Neural crest cell (in vitro differentiated cells): ENCODE measurements around the gene SLC7A6. TPM values are rescaled to one million over a fixed set of nuclear protein-coding genes. Genes with fewer than 3 reads are reported as not detected.

Source experiments
- DNase-seq: peaks from one replicate; pipeline ENCODE4 v3.0.0; 2021; ENCODE audit warnings: low read depth, mixed read lengths, low spot score
- H3K27ac Mint-ChIP-seq: one replicate; pipeline ENCODE4 v1.8.0; 2021; ENCODE audit warnings: mild to moderate bottlenecking, mixed read lengths; ENCODE audit not compliant: unreplicated experiment
- H3K27me3 Mint-ChIP-seq: 2 replicates; pipeline ENCODE4 v1.8.0; 2021; ENCODE audit warnings: low read depth, mild to moderate bottlenecking, mixed read lengths
- H3K36me3 Mint-ChIP-seq: 2 replicates; pipeline ENCODE4 v1.8.0; 2021; ENCODE audit warnings: low read depth, mild to moderate bottlenecking, mixed read lengths
- H3K4me1 Mint-ChIP-seq: 2 replicates; pipeline ENCODE4 v1.8.0; 2021; ENCODE audit warnings: mixed read lengths
- H3K4me3 Mint-ChIP-seq: one replicate; pipeline ENCODE4 v1.8.0; 2021; ENCODE audit warnings: mild to moderate bottlenecking, mixed read lengths
- H3K9me3 Mint-ChIP-seq: 2 replicates; pipeline ENCODE4 v1.8.0; 2021; ENCODE audit warnings: mixed read lengths
- CTCF ChIP-seq: fragments of 200-600 bp; sonication (generic); conservative IDR thresholded peaks from 2 replicates; pipeline ENCODE4 v1.5.0; 2021; ENCODE audit warnings: antibody characterized with exemption, mild to moderate bottlenecking
- total RNA-seq: library from RNA; stranded (reverse); gene quantifications from 2 replicates; pipeline ENCODE4 v1.2.1, GENCODE V29; 2021

SLC7A6 gene
- total RNA-seq, 1 donor from 2014 or later: 41.7 TPM

- no peak for TF ChIP-seq CTCF
- H3K4me1 Mint-ChIP-seq: no peaks in the 10 kb centered on the region
- H3K36me3 Mint-ChIP-seq: peaks cover 10% of the 10 kb centered on the region
Observed at GRCh38 chr16:68291227-68291626, 26.9 kb downstream of the SLC7A6 start.

GRCh38 chr16:68292425-68292824 lies 28.1 kb downstream of the SLC7A6 start:
- peaks cover 6% of the 10 kb centered on the region for H3K36me3 Mint-ChIP-seq
- no peaks in the 10 kb centered on the region for H3K27me3 Mint-ChIP-seq
- DNase-seq: no peak
- TF ChIP-seq CTCF: no peak
- H3K4me1 Mint-ChIP-seq: no peaks in the 10 kb centered on the region
- H3K4me3 Mint-ChIP-seq: no peak overlapping the region
- no peaks in the 10 kb centered on the region for H3K9me3 Mint-ChIP-seq
- no peak overlapping the region for H3K27ac Mint-ChIP-seq

More at GRCh38 chr16:68291227-68291626, 26.9 kb downstream of the SLC7A6 start:
- no peak for DNase-seq
- no peak overlapping the region for H3K4me3 Mint-ChIP-seq
- no peaks in the 10 kb centered on the region for H3K27me3 Mint-ChIP-seq
- H3K9me3 Mint-ChIP-seq: no peaks in the 10 kb centered on the region
- no peak overlapping the region for H3K27ac Mint-ChIP-seq

GRCh38 chr16:68296291-68296690 lies 32.0 kb downstream of the SLC7A6 start:
- H3K36me3 Mint-ChIP-seq: no peaks in the 10 kb centered on the region
- no peak for TF ChIP-seq CTCF
- no peak for DNase-seq
- no peaks in the 10 kb centered on the region for H3K27me3 Mint-ChIP-seq
- no peaks in the 10 kb centered on the region for H3K9me3 Mint-ChIP-seq
- H3K4me1 Mint-ChIP-seq: no peaks in the 10 kb centered on the region
- H3K4me3 Mint-ChIP-seq: no peak overlapping the region
- H3K27ac Mint-ChIP-seq: no peak overlapping the region

- no peak for DNase-seq
- H3K4me3 Mint-ChIP-seq: no peak overlapping the region
- H3K27me3 Mint-ChIP-seq: no peaks in the 10 kb centered on the region
- no peak overlapping the region for H3K27ac Mint-ChIP-seq
- H3K36me3 Mint-ChIP-seq: no peaks in the 10 kb centered on the region
- no peak for TF ChIP-seq CTCF
- no peaks in the 10 kb centered on the region for H3K9me3 Mint-ChIP-seq
- no peaks in the 10 kb centered on the region for H3K4me1 Mint-ChIP-seq
Observed at GRCh38 chr16:68296693-68297092, 32.4 kb downstream of the SLC7A6 start.

GRCh38 chr16:68297908-68298307 lies 33.6 kb downstream of the SLC7A6 start:
- no peaks in the 10 kb centered on the region for H3K9me3 Mint-ChIP-seq
- H3K4me1 Mint-ChIP-seq: no peaks in the 10 kb centered on the region
- H3K4me3 Mint-ChIP-seq: no peak overlapping the region
- TF ChIP-seq CTCF: no peak
- peaks cover 5% of the 10 kb centered on the region for H3K36me3 Mint-ChIP-seq
- H3K27me3 Mint-ChIP-seq: no peaks in the 10 kb centered on the region
- peak overlapping the region; percentile 19 for H3K27ac Mint-ChIP-seq
- DNase-seq: no peak

GRCh38 chr16:68298312-68298711 lies 34.0 kb downstream of the SLC7A6 start:
- Mint-ChIP-seq H3K27me3 (no peaks in the 10 kb centered on the region), H3K4me3 (no peak overlapping the region), H3K9me3 (no peaks in the 10 kb centered on the region), H3K4me1 (no peaks in the 10 kb centered on the region), H3K27ac (peak overlapping the region; percentile 19), H3K36me3 (peaks cover 5% of the 10 kb centered on the region)
- no peak for DNase-seq
- no peak for TF ChIP-seq CTCF
